RWPE2 (cell line): Measurements from ENCODE around the gene MPZL3.

ENCODE experiments used
- ATAC-seq: fragments of 200-7000 bp; cut with Tn5 transposase; 3 replicates; pipeline ENCODE4 v1.9.1; 2021; ENCODE audit warnings: low read depth
- DNase-seq: peaks from one replicate; pipeline ENCODE4 v3.0.0-alpha.2; 2020; ENCODE audit warnings: low spot score
- H3K27ac ChIP-seq: fragments of 450-650 bp; 2 replicates; pipeline ENCODE4 v1.5.1; 2017; ENCODE audit warnings: mild to moderate bottlenecking; ENCODE audit not compliant: poor library complexity, severe bottlenecking
- H3K27me3 ChIP-seq: fragments of 250-450 bp; sonication (Bioruptor Pico); 2 replicates; pipeline ENCODE4 v1.5.1; 2021; ENCODE audit warnings: mild to moderate bottlenecking, moderate library complexity; ENCODE audit not compliant: insufficient read depth, poor library complexity, severe bottlenecking
- H3K36me3 ChIP-seq: fragments of 250-450 bp; sonication (Bioruptor Pico); 2 replicates; pipeline ENCODE4 v1.5.1; 2020; ENCODE audit warnings: low read depth, mild to moderate bottlenecking, moderate library complexity
- H3K4me1 ChIP-seq: fragments of 250-450 bp; sonication (Bioruptor Pico); 2 replicates; pipeline ENCODE4 v1.5.1; 2021; ENCODE audit warnings: mild to moderate bottlenecking, moderate library complexity; ENCODE audit not compliant: insufficient read depth, poor library complexity, severe bottlenecking
- H3K4me3 ChIP-seq: fragments of 250-450 bp; sonication (Bioruptor Pico); 2 replicates; pipeline ENCODE4 v1.5.1; 2021; ENCODE audit warnings: mild to moderate bottlenecking, moderate library complexity; ENCODE audit not compliant: severe bottlenecking
- H3K9me3 ChIP-seq: fragments of 250-450 bp; sonication (Bioruptor Pico); 2 replicates; pipeline ENCODE4 v1.5.1; 2021; ENCODE audit warnings: mild to moderate bottlenecking, moderate library complexity; ENCODE audit not compliant: severe bottlenecking
- CTCF ChIP-seq: fragments of 450-650 bp; IDR thresholded peaks from one replicate; pipeline ENCODE4 v1.5.1; 2017; ENCODE audit warnings: mild to moderate bottlenecking, moderate library complexity; ENCODE audit not compliant: poor library complexity, severe bottlenecking

MPZL3 gene

DNA sequence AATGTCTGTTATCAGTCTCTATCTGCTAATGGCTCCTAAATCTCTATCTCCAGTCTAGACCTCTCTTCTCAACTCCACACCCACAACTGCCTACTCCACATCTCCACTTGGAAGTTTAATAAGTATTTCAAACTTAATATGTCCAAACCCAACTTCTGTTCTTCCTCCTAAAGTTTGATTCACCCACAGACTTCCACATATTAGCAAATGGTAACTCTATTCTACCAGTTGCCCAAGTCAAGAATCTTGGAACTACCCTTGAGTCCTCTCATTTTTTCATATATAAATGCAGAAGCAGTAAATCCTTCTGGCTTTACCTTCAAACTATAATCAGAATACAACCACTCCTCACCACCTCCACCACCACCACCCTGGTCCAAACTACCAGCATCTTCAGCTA is 20.7 kb downstream of the MPZL3 start:
- ATAC-seq = no peak
- TF ChIP-seq CTCF = no peak
- no peaks in the 10 kb centered on the region for H3K27me3 ChIP-seq
- H3K27ac ChIP-seq = no peak overlapping the region
- H3K4me3 ChIP-seq = no peak overlapping the region
- H3K4me1 ChIP-seq = no peaks in the 10 kb centered on the region
- H3K9me3 ChIP-seq = no peaks in the 10 kb centered on the region
- H3K36me3 ChIP-seq = peaks cover 12% of the 10 kb centered on the region
- DNase-seq = no peak

DNA sequence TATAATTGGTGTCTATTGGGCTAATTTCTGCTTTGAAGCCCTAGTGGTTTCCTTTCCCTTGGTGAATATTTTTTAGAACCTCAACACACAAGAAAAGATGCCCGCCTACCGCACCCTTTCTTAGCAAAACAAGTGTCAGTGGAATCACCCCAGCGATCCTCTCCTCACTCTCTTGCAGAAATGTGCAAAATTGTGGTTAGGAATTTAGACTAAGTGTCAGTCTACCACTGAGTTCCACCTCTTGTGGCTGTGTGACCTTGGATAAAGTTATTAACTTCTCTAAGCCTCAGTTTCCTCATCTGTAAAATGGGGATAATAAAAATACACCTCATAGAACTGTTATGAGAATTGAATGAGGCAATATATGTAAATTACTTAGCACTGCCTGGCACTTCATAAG is 22.1 kb downstream of the MPZL3 start:
- no peak overlapping the region for H3K4me3 ChIP-seq
- H3K9me3 ChIP-seq = no peaks in the 10 kb centered on the region
- H3K4me1 ChIP-seq = no peaks in the 10 kb centered on the region
- ATAC-seq (no peak), DNase-seq (no peak)
- TF ChIP-seq CTCF = no peak
- no peaks in the 10 kb centered on the region for H3K27me3 ChIP-seq
- H3K36me3 ChIP-seq = peaks cover 10% of the 10 kb centered on the region
- H3K27ac ChIP-seq = no peak overlapping the region

- H3K4me3 ChIP-seq = no peak overlapping the region
- H3K27ac ChIP-seq = no peak overlapping the region
- H3K36me3 ChIP-seq = peaks cover 4% of the 10 kb centered on the region; the same call in 1 of the 2 replicates
- no peak for TF ChIP-seq CTCF
- no peaks in the 10 kb centered on the region for H3K4me1 ChIP-seq
- no peak for ATAC-seq
- DNase-seq = no peak
- no peaks in the 10 kb centered on the region for H3K27me3 ChIP-seq
- no peaks in the 10 kb centered on the region for H3K9me3 ChIP-seq
Measured at GRCh38 chr11:118229274-118229847, 22.8 kb downstream of the MPZL3 start.

DNA sequence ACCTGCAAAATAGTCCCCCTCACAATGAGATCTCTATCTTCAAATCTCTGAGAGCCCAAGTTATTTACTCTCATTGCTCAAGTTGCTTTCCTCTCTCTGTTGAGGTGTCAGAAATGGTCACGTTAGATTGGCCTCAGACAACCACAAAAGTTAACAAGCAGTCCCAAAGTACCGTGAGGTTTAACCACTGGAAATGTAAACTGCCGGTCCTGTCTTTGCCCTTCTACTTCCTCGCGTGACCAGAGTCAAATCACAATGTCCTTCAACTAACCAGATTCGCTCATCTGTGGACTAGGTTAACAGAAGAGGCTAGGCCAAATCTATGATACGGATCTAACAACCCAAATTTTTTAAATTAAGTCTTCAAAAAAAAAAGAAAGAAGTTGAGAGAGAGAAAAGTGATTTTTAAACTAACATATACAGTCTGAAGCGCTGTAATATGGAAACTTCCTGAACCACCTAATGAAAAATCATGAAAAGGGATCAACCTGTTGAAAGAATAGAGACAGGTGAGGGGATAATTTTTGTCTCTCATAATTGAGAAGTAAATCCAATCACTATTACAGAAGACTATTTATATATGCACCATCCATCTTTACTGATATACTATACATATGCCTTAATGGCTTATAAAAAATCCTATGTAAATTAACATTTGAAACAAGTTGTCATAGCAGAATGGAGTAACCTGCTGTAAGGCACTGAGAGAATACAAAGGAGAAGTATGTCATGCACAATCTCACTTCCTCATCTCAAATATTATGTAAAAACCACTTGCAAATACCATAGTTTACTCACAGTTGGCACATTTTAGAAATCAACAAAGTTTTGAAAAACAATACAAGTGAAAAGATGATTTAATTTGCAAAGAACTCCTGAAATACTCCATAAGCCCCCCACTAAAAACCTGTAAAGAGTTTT is 24.0 kb downstream of the MPZL3 start:
- no peaks in the 10 kb centered on the region for H3K27me3 ChIP-seq

More for the DNA sequence above, 24.0 kb downstream of the MPZL3 start:
- Histone ChIP-seq H3K27ac (no peak overlapping the region), H3K4me1 (no peaks in the 10 kb centered on the region), H3K9me3 (no peaks in the 10 kb centered on the region), H3K36me3 (peaks cover 4% of the 10 kb centered on the region; the same call in 1 of the 2 replicates), H3K4me3 (no peak overlapping the region)
- no peak for TF ChIP-seq CTCF
- DNase-seq (no peak), ATAC-seq (no peak)
